HAP-1 (cell line): ENCODE measurements around the gene SORL1.

ENCODE experiments used
- DNase-seq, 2 experiments: peaks; one replicate each; pipeline ENCODE4 v3.0.0-alpha.2; 2016 to 2020; ENCODE audit warnings: low spot score in 2 of 2
- H3K27me3 ChIP-seq: fragments of 250-450 bp; sonication (Bioruptor Pico); 2 replicates; pipeline ENCODE4 v1.5.1; 2020; ENCODE audit warnings: low read depth, mild to moderate bottlenecking, moderate library complexity
- H3K36me3 ChIP-seq: fragments of 250-450 bp; sonication (Bioruptor Pico); replicated peaks from 2 replicates; pipeline ENCODE4 v1.5.1; 2020; ENCODE audit warnings: mild to moderate bottlenecking
- H3K4me1 ChIP-seq: fragments of 250-450 bp; sonication (Bioruptor Pico); 2 replicates; pipeline ENCODE4 v1.5.1; 2020; ENCODE audit warnings: mild to moderate bottlenecking
- H3K4me3 ChIP-seq: fragments of 250-450 bp; sonication (Bioruptor Pico); 2 replicates; pipeline ENCODE4 v1.5.1; 2020; ENCODE audit warnings: mild to moderate bottlenecking, moderate library complexity
- H3K9me3 ChIP-seq: fragments of 250-450 bp; sonication (Bioruptor Pico); 2 replicates; pipeline ENCODE4 v1.5.1; 2020; ENCODE audit warnings: mild to moderate bottlenecking, moderate library complexity
- in situ Hi-C: fragments of 300-500 bp; cut with MboI; formaldehyde crosslinking; loops from 3 replicates; pipeline ENCODE4 v1.14.3; 2020; ENCODE audit warnings: low sequenced_read_pairs, inconsistent platforms, mixed read lengths

SORL1 gene

GRCh38 chr11:121657146-121657545, 205.0 kb downstream of the SORL1 start:
- Histone ChIP-seq H3K4me3 (no peak overlapping the region), H3K9me3 (no peaks in the 10 kb centered on the region), H3K27me3 (no peaks in the 10 kb centered on the region), H3K4me1 (peaks cover 38% of the 10 kb centered on the region), H3K36me3 (no peaks in the 10 kb centered on the region)
- in situ Hi-C loops: loop anchor here (10.0 to 25.0 kb wide), 3 partner anchors 455 to 848 kb away; partner anchors contain the start of gene BLID
- no peak for DNase-seq

- H3K4me3 ChIP-seq: no peak overlapping the region
- H3K36me3 ChIP-seq: no peaks in the 10 kb centered on the region
- H3K4me1 ChIP-seq: peaks cover 14% of the 10 kb centered on the region
- no peaks in the 10 kb centered on the region for H3K27me3 ChIP-seq
- DNase-seq: no peak
- in situ Hi-C loops: loop anchor here (10.0 to 25.0 kb wide), 3 partner anchors 452 to 845 kb away; partner anchors contain the start of gene BLID
- H3K9me3 ChIP-seq: no peaks in the 10 kb centered on the region
These were observed 207.7 kb downstream of the SORL1 start for GRCh38 chr11:121659811-121660210.

- no peak for DNase-seq
- no peak overlapping the region for H3K4me3 ChIP-seq
- no peaks in the 10 kb centered on the region for H3K27me3 ChIP-seq
- in situ Hi-C loops: loop anchor here (25.0 kb wide), 1 partner anchor 450 kb away; the partner anchor contains the start of gene BLID
- no peaks in the 10 kb centered on the region for H3K36me3 ChIP-seq
- H3K9me3 ChIP-seq: no peaks in the 10 kb centered on the region
- no peaks in the 10 kb centered on the region for H3K4me1 ChIP-seq
These were observed 209.9 kb downstream of the SORL1 start for GRCh38 chr11:121661880-121662486.

- no peaks in the 10 kb centered on the region for H3K36me3 ChIP-seq
- H3K4me3 ChIP-seq: no peak overlapping the region
- H3K9me3 ChIP-seq: no peaks in the 10 kb centered on the region
- no peak for DNase-seq
- no peaks in the 10 kb centered on the region for H3K27me3 ChIP-seq
- in situ Hi-C loops: loop anchor here (25.0 kb wide), 1 partner anchor 448 kb away; the partner anchor contains the start of gene BLID
- H3K4me1 ChIP-seq: peaks cover 1% of the 10 kb centered on the region
These were observed 212.0 kb downstream of the SORL1 start for GRCh38 chr11:121664144-121664543.

GRCh38 chr11:121665206-121665838, 213.2 kb downstream of the SORL1 start:
- DNase-seq: no peak
- no peaks in the 10 kb centered on the region for H3K9me3 ChIP-seq
- no peak overlapping the region for H3K4me3 ChIP-seq
- in situ Hi-C loops: loop anchor here (25.0 kb wide), 1 partner anchor 447 kb away; the partner anchor contains the start of gene BLID
- H3K4me1 ChIP-seq: peaks cover 6% of the 10 kb centered on the region
- H3K27me3 ChIP-seq: no peaks in the 10 kb centered on the region
- no peaks in the 10 kb centered on the region for H3K36me3 ChIP-seq

GRCh38 chr11:121667836-121668235, 215.7 kb downstream of the SORL1 start:
- Histone ChIP-seq H3K9me3 (no peaks in the 10 kb centered on the region), H3K4me1 (peaks cover 6% of the 10 kb centered on the region), H3K4me3 (no peak overlapping the region), H3K36me3 (no peaks in the 10 kb centered on the region), H3K27me3 (no peaks in the 10 kb centered on the region)
- DNase-seq: no peak
- in situ Hi-C loops: loop anchor here (25.0 kb wide), 1 partner anchor 444 kb away; the partner anchor contains the start of gene BLID

GRCh38 chr11:121669422-121669821, 217.3 kb downstream of the SORL1 start:
- no peak for DNase-seq
- Histone ChIP-seq H3K4me1 (peaks cover 6% of the 10 kb centered on the region), H3K4me3 (no peak overlapping the region), H3K36me3 (no peaks in the 10 kb centered on the region), H3K9me3 (no peaks in the 10 kb centered on the region), H3K27me3 (no peaks in the 10 kb centered on the region)
- in situ Hi-C loops: loop anchor here (25.0 kb wide), 1 partner anchor 443 kb away; the partner anchor contains the start of gene BLID

GRCh38 chr11:121670266-121670665, 218.2 kb downstream of the SORL1 start:
- Histone ChIP-seq H3K4me3 (no peak overlapping the region), H3K4me1 (peaks cover 6% of the 10 kb centered on the region), H3K27me3 (no peaks in the 10 kb centered on the region), H3K36me3 (no peaks in the 10 kb centered on the region), H3K9me3 (no peaks in the 10 kb centered on the region)
- in situ Hi-C loops: loop anchor here (25.0 kb wide), 1 partner anchor 442 kb away; the partner anchor contains the start of gene BLID
- DNase-seq: no peak

GRCh38 chr11:121670805-121671282, 218.7 kb downstream of the SORL1 start:
- Histone ChIP-seq H3K9me3 (no peaks in the 10 kb centered on the region), H3K27me3 (no peaks in the 10 kb centered on the region), H3K4me1 (peaks cover 6% of the 10 kb centered on the region), H3K36me3 (no peaks in the 10 kb centered on the region), H3K4me3 (no peak overlapping the region)
- in situ Hi-C loops: loop anchor here (25.0 kb wide), 1 partner anchor 441 kb away; the partner anchor contains the start of gene BLID
- DNase-seq: no peak

GRCh38 chr11:121671283-121672168, 219.4 kb downstream of the SORL1 start:
- Histone ChIP-seq H3K4me1 (peaks cover 6% of the 10 kb centered on the region), H3K27me3 (no peaks in the 10 kb centered on the region), H3K9me3 (no peaks in the 10 kb centered on the region), H3K36me3 (no peaks in the 10 kb centered on the region), H3K4me3 (no peak overlapping the region)
- DNase-seq: no peak
- in situ Hi-C loops: loop anchor here (25.0 kb wide), 1 partner anchor 441 kb away; the partner anchor contains the start of gene BLID

GRCh38 chr11:121672630-121673487, 220.7 kb downstream of the SORL1 start:
- no peaks in the 10 kb centered on the region for H3K36me3 ChIP-seq
- H3K27me3 ChIP-seq: no peaks in the 10 kb centered on the region
- DNase-seq: no peak
- peaks cover 6% of the 10 kb centered on the region for H3K4me1 ChIP-seq
- no peak overlapping the region for H3K4me3 ChIP-seq
- H3K9me3 ChIP-seq: no peaks in the 10 kb centered on the region
- in situ Hi-C loops: loop anchor here (25.0 kb wide), 1 partner anchor 439 kb away; the partner anchor contains the start of gene BLID

- H3K4me3 ChIP-seq: no peak overlapping the region
- no peaks in the 10 kb centered on the region for H3K9me3 ChIP-seq
- H3K4me1 ChIP-seq: no peaks in the 10 kb centered on the region
- no peak for DNase-seq
- H3K27me3 ChIP-seq: no peaks in the 10 kb centered on the region
- H3K36me3 ChIP-seq: no peaks in the 10 kb centered on the region
- in situ Hi-C loops: no loop called here
These were observed 229.6 kb downstream of the SORL1 start for GRCh38 chr11:121681550-121682268.
